Measurements from ENCODE around the gene PTMA.

- TF ChIP-seq CTCF (IDR thresholded peaks at IDR 0.05; ENCODE audit: insufficient read depth, low read length, poor library complexity, severe bottlenecking) (no peak), EZH2phosphoT487 (conservative IDR thresholded peaks at IDR 0.05; ENCODE audit: low read length) (no peak)
Observed at GRCh38 chr2:231732604-231733003, 24.3 kb downstream of the PTMA start.
